GM12891 (cell line): Measurements from ENCODE around the gene ATXN3L.

ENCODE experiments used
- POLR2A ChIP-seq: IDR thresholded peaks from 2 replicates; pipeline ENCODE4 v1.6.1; 2011; ENCODE audit warnings: low read depth, low read length, control low read depth
- POLR2AphosphoS5 ChIP-seq: IDR thresholded peaks from 2 replicates; pipeline ENCODE4 v1.6.1; 2011; ENCODE audit warnings: low read depth, low read length, control low read depth
- POU2F2 ChIP-seq: IDR thresholded peaks from 2 replicates; pipeline ENCODE4 v1.6.1; 2011; ENCODE audit warnings: low read depth, mild to moderate bottlenecking, control low read depth, low read length, moderate library complexity
- SPI1 ChIP-seq: IDR thresholded peaks from 2 replicates; pipeline ENCODE4 v1.6.1; 2011; ENCODE audit warnings: low read depth, low read length, control low read depth
- TAF1 ChIP-seq: IDR thresholded peaks from 2 replicates; pipeline ENCODE4 v1.6.1; 2011; ENCODE audit warnings: low read depth, low read length, control low read depth

- TF ChIP-seq POLR2A (no peak), POLR2AphosphoS5 (no peak), TAF1 (no peak), SPI1 (no peak), POU2F2 (no peak)
Observed at GRCh38 chrX:13366698-13367097, 46.8 kb upstream of the ATXN3L start.
